Measurements from ENCODE around the gene OR8K3.

The OR8K3 gene

GRCh38 chr11:56314844-56315243, at the start of gene OR8K3:
Gene OR8K3, plus strand, starts transcription at chr11:56315144. Its CDS starts 3,163 bp downstream, at chr11:56318307.
- no peak for DNase-seq

GRCh38 chr11:56271092-56271491, 43.9 kb upstream of the OR8K3 start:
- no peak for DNase-seq

- DNase-seq = no peak
Observed at GRCh38 chr11:56273854-56274253, 41.1 kb upstream of the OR8K3 start, which contains the start of gene OR5T1. Gene OR5T1, plus strand, starts transcription at chr11:56274154. Its CDS starts 1,485 bp downstream, at chr11:56275639.

GRCh38 chr11:56292154-56292553, 22.8 kb upstream of the OR8K3 start, which contains the start of gene OR8H1:
Gene OR8H1, minus strand, starts transcription at chr11:56292254. Its CDS starts 1,192 bp downstream, at chr11:56291062.
- DNase-seq = no peak

- DNase-seq = no peak
Observed at GRCh38 chr11:56296898-56297297, 18.0 kb upstream of the OR8K3 start.

GRCh38 chr11:56307836-56308235, 7.1 kb upstream of the OR8K3 start:
- no peak for DNase-seq

- no peak for DNase-seq
Observed at GRCh38 chr11:56331861-56332491, 17.0 kb downstream of the OR8K3 start.

GRCh38 chr11:56333156-56333555, 18.2 kb downstream of the OR8K3 start:
- DNase-seq = no peak

GRCh38 chr11:56340289-56340688, 25.3 kb downstream of the OR8K3 start:
- no peak for DNase-seq

GRCh38 chr11:56345739-56346138, 30.8 kb downstream of the OR8K3 start, which contains the start of gene OR8K1:
Gene OR8K1, plus strand, starts transcription at chr11:56346039. Its CDS starts 0 bp downstream, at chr11:56346039.
- no peak for DNase-seq

GRCh38 chr11:56353991-56354390, 39.0 kb downstream of the OR8K3 start, which contains the start of gene OR8J1:
Gene OR8J1, plus strand, starts transcription at chr11:56354291. Its CDS starts 5,956 bp downstream, at chr11:56360247.
- no peak for DNase-seq
